ENCODE results near the gene PRPF6. TPM values are rescaled to one million over a fixed set of nuclear protein-coding genes. Genes with fewer than 3 reads are reported as not detected.

Gene PRPF6
- total RNA-seq, 2 donors from 2014 or later = 32.9 to 43.6 TPM

DNA sequence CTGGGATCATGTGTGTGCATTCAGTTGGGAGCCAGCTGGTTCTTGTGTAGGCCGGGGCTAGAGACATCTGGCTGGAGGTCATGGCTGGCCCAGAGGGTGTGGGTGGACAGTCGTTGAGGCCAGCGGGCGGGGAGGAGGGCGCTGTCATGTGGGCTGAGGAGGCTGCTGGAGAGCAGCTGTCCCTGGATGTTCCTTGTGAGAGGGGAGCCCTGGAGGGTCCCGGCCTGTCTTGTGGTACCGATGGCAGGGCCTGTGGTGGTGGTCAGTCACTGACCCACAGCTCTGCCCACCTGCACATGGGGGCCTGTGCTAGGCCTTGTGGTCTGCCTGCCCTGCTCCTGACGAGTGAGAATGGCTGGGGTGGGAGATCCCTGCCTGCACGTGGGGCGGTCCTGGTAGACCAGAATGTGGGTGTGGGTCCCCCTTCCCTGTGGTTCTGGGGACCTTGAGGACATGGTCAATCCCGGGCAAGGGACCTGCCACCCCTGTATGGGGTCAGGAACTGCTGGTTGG is 53.1 kb downstream of the PRPF6 start:
- no peak overlapping the region for H3K27ac ChIP-seq
- no peak overlapping the region for H3K4me3 ChIP-seq
- TF ChIP-seq, protein P1, sequence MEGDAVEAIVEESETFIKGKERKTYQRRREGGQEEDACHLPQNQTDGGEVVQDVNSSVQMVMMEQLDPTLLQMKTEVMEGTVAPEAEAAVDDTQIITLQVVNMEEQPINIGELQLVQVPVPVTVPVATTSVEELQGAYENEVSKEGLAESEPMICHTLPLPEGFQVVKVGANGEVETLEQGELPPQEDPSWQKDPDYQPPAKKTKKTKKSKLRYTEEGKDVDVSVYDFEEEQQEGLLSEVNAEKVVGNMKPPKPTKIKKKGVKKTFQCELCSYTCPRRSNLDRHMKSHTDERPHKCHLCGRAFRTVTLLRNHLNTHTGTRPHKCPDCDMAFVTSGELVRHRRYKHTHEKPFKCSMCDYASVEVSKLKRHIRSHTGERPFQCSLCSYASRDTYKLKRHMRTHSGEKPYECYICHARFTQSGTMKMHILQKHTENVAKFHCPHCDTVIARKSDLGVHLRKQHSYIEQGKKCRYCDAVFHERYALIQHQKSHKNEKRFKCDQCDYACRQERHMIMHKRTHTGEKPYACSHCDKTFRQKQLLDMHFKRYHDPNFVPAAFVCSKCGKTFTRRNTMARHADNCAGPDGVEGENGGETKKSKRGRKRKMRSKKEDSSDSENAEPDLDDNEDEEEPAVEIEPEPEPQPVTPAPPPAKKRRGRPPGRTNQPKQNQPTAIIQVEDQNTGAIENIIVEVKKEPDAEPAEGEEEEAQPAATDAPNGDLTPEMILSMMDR (IDR thresholded peaks at IDR 0.05) = no peak
- no peaks in the 10 kb centered on the region for H3K9me3 ChIP-seq
- no peak for DNase-seq (ENCODE audit: low spot score)
- H3K36me3 ChIP-seq = peaks cover 51% of the 10 kb centered on the region
- H3K4me1 ChIP-seq = peaks cover 0 to 18% of the 10 kb centered on the region in 2 donors
- peaks cover 0 to 7% of the 10 kb centered on the region in 2 donors for H3K27me3 ChIP-seq

DNA sequence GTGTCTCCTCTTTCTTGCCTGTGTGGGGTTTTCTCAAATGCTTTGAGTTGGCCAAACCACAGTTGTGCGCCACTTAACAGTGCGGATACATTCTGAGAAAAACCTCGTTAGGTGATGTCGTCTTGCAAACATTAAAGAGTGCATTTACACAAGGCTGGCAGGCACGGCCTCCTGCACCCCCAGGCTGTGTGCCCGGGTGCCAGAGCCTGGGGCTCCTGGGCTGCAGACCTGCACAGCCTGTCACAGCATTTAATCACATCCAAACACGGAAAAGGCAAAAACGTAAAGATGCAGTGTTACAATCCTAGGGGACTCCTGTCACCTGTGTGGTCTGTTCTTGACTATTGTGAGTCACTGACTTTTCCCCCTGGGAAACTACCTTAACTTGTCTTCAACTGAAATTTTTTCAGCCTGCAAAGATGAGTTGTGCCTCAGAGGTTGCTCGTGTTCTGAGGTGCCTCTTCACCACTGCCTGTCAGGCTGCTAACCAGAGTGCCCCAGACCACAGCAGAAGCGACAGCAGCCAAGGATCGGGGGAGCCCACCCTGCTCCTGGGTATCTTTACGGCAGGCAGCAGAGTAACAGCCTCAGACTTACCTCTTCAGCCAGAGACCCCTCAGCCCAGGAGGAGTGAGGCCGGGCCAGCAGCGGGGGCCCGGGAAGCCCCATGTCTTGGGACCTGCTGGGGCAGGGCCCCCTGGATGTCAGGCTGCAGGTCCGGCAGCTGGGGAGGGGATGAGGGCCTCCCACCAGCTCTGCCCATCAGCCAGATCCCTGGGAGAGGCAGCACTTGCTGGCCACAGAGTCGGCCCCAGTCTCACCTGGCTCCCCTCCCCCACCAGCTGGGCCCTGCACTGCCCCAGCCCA is 54.4 kb downstream of the PRPF6 start:
- Histone ChIP-seq H3K9me3 (no peaks in the 10 kb centered on the region), H3K27ac (no peak overlapping the region), H3K4me3 (no peak overlapping the region), H3K36me3 (peaks cover 38% of the 10 kb centered on the region), H3K4me1 (peaks cover 0 to 29% of the 10 kb centered on the region in 2 donors), H3K27me3 (peaks cover 0 to 7% of the 10 kb centered on the region in 2 donors)
- no peak for DNase-seq (ENCODE audit: low spot score)
- TF ChIP-seq, protein P1 (IDR thresholded peaks at IDR 0.05) = no peak

DNA sequence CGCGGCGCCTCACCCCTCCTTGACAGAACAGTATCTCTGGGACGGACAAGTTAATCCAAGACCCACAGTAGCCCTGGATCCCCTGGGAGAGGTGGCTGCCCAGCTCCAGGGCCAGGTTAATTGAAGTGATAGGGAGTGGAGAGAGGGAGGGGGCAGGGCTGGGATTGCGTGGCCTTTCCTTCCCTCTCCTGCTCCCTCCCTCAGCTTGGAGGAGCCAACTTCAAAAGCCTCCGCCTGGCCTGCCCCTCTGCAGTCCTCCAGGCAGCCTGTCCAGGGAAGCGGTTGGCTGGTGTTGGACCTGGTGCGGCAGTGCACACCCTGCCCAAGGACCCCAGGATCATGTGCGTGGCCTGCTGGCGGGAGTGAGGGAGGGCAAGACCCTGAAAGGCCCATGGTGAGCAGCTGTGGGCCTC is 55.0 kb downstream of the PRPF6 start, which contains the start of gene C20orf204:
TSS of gene C20orf204 (plus strand) at position 250 of the 413 bp plus-strand sequence. CDS start at position 392, 142 bp downstream.
- H3K4me3 ChIP-seq = no peak within 1 kb of the TSS
- no peak for DNase-seq (ENCODE audit: low spot score)
- H3K9me3 ChIP-seq = no peaks in the 10 kb centered on the region
- peaks cover 0 to 35% of the 10 kb centered on the region in 2 donors for H3K4me1 ChIP-seq
- peaks cover 32% of the 10 kb centered on the region for H3K36me3 ChIP-seq
- H3K27me3 ChIP-seq = peaks cover 0 to 7% of the 10 kb centered on the region in 2 donors
- no peak within 1 kb of the TSS for H3K27ac ChIP-seq
- TF ChIP-seq, protein P1 (IDR thresholded peaks at IDR 0.05) = no peak

DNA sequence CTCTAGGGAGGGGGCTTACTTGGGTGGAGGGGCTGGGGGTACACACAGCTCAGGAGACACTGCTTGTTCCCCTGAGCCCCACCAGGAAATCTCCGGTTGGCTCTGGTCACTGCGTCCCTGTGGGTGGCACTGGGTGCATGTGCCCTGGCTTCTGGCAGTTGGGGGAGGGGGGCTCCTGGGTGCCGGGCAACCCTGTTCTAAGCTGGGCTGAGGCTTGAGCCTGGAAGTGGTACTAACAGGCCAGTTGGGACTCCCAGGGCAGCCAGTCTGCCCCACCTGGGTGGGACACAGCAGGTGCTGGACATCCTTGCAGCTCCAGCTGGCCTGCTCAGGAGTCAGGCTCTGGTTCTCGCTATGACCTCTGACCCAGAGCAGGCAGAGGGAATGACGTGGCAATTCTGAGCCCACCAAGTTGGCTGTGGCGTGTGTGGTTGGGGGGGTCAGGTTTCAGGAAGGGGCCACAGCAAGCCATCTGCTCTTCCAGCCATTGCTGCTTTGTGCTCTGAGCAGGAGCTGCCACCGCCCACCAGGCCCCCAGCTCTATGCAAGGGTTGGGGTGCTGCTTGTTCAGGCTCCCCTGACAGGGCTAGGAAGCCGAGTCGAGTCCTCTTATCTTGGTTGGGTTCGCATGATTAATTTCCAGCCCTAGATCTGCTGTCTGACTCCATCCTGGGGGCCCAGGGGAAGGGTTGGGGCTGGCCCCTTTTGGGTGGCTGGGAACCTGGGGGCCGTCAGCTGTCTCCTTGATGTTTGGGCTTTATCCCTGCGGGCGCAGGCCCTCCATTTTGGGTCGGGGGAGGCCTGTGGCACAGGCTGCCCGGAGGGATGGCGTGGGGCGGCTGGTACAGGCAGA is 55.6 kb downstream of the PRPF6 start:
- H3K36me3 ChIP-seq = peaks cover 28% of the 10 kb centered on the region
- no peak for DNase-seq (ENCODE audit: low spot score)
- H3K9me3 ChIP-seq = no peaks in the 10 kb centered on the region
- H3K27me3 ChIP-seq = peaks cover under 1 to 8% of the 10 kb centered on the region in 2 donors
- H3K27ac ChIP-seq = no peak overlapping the region
- TF ChIP-seq, protein P1 (IDR thresholded peaks at IDR 0.05) = no peak
- H3K4me3 ChIP-seq = no peak overlapping the region
- H3K4me1 ChIP-seq = peaks cover 0 to 41% of the 10 kb centered on the region in 2 donors

DNA sequence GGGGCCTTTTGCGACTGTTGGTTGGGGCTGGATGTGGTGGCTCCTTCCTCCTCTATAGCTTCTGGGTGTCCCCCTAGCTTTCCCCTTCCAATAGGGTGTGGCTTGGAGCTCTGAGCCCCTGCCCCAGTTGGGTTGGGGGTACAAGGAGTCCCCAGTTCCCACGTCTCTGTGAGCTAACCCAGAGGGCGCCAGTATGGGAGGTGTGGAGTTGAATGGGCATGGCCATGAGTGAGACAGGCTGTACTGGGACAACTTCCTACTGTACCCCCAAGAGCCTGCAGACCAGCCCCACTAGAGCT is 56.2 kb downstream of the PRPF6 start:
- TF ChIP-seq, protein P1 (IDR thresholded peaks at IDR 0.05) = no peak
- no peak overlapping the region for H3K4me3 ChIP-seq
- H3K27me3 ChIP-seq = peaks cover 6 to 14% of the 10 kb centered on the region in 2 donors
- peaks cover 22% of the 10 kb centered on the region for H3K36me3 ChIP-seq
- H3K9me3 ChIP-seq = no peaks in the 10 kb centered on the region
- peaks cover 0 to 47% of the 10 kb centered on the region in 2 donors for H3K4me1 ChIP-seq
- DNase-seq (ENCODE audit: low spot score) = no peak
- no peak overlapping the region for H3K27ac ChIP-seq
